Activated gamma-delta T cell treated with Interleukin-2 at 50 U/mL for 16 hours (primary cell): Measurements from ENCODE around the gene RNGTT.
"Not testable (repeated sequence)": the region's sequence is repeated elsewhere in the genome, so short reads cannot be mapped to it uniquely, and the experiment has no call there.

Experiments
- DNase-seq: peaks from one replicate; pipeline ENCODE4 v3.0.0-alpha.2; 2020

The RNGTT gene

GRCh38 chr6:88963139-88964090, at the start of gene RNGTT:
RNGTT (minus strand) TSS chr6:88963618; CDS start chr6:88963409, 209 bp downstream.
- DNase-seq: peak; percentile 98

- no peak for DNase-seq
These were observed 48.0 kb upstream of the RNGTT start for GRCh38 chr6:89011436-89011835.

- no peak for DNase-seq
These were observed 47.4 kb upstream of the RNGTT start for GRCh38 chr6:89010825-89011224.

- DNase-seq: no peak
These were observed 46.2 kb upstream of the RNGTT start for GRCh38 chr6:89009624-89010059.

GRCh38 chr6:89008815-89009374, 45.5 kb upstream of the RNGTT start:
- no peak for DNase-seq

- no peak for DNase-seq
These were observed 44.8 kb upstream of the RNGTT start for GRCh38 chr6:89008001-89008814.

- DNase-seq: no peak
These were observed 44.0 kb upstream of the RNGTT start for GRCh38 chr6:89007209-89008000.

GRCh38 chr6:89002523-89002922, 39.1 kb upstream of the RNGTT start:
- DNase-seq: no peak

- no peak for DNase-seq
These were observed 33.9 kb upstream of the RNGTT start for GRCh38 chr6:88997327-88997726.

- DNase-seq: no peak
These were observed 29.5 kb upstream of the RNGTT start for GRCh38 chr6:88992741-88993552.

GRCh38 chr6:88989215-88989614, 25.8 kb upstream of the RNGTT start:
- no peak for DNase-seq

GRCh38 chr6:88987922-88988321, 24.5 kb upstream of the RNGTT start:
- DNase-seq: no peak

GRCh38 chr6:88985901-88986300, 22.5 kb upstream of the RNGTT start:
- no peak for DNase-seq

GRCh38 chr6:88984606-88985005, 21.2 kb upstream of the RNGTT start:
- no peak for DNase-seq

GRCh38 chr6:88984152-88984551, 20.7 kb upstream of the RNGTT start:
- DNase-seq: no peak

- no peak for DNase-seq
These were observed 20.1 kb upstream of the RNGTT start for GRCh38 chr6:88983532-88983931.

- DNase-seq: not testable (repeated sequence)
These were observed 19.7 kb upstream of the RNGTT start for GRCh38 chr6:88983129-88983528.

GRCh38 chr6:88982720-88983119, 19.3 kb upstream of the RNGTT start:
- no peak for DNase-seq

GRCh38 chr6:88975369-88975768, 12.0 kb upstream of the RNGTT start:
- no peak for DNase-seq

GRCh38 chr6:88972504-88973423, 9.3 kb upstream of the RNGTT start:
- no peak for DNase-seq

- no peak for DNase-seq
These were observed 6.9 kb upstream of the RNGTT start for GRCh38 chr6:88970301-88970700.
